ENCODE measurements around the gene COL4A4.

COL4A4 gene

DNA sequence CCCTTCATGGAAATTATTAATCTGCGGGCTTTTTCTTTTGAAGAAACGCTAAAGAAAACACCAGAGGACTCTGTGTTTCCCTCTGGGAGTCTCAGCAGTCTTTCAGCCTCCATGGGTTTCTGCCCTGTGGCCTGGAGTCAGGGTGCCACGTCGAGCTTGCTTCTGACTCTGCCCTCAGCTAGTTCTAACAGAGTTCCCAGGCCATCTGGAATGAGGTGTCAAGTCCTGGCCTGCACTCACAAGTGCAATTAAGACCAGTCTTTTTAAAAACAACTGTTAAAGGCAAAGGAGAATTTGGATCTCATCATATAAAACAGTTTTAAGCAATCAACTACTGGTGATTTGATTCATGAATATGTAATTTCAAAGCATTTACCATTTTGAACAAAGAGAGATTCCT, 170.8 kb downstream of the COL4A4 start:
- no peak overlapping the region for H3K4me2 ChIP-seq (ENCODE audit: low read depth, low read length)
- H3K27ac ChIP-seq (ENCODE audit: low read length) = no peak overlapping the region
- H3K79me2 ChIP-seq (ENCODE audit: low read length) = no peaks in the 10 kb centered on the region
- H3K9me2 ChIP-seq (replicated peaks; ENCODE audit: insufficient read depth, low read length) = no peaks in the 10 kb centered on the region
- H3K4me1 ChIP-seq (ENCODE audit: low read length) = no peaks in the 10 kb centered on the region
- H3F3A ChIP-seq (ENCODE audit: insufficient read depth, low read length) = no peaks in the 10 kb centered on the region
- no peaks in the 10 kb centered on the region for H4K20me1 ChIP-seq (ENCODE audit: insufficient read depth, low read length)
- no peaks in the 10 kb centered on the region for H3K36me3 ChIP-seq (replicated peaks; ENCODE audit: insufficient read depth, low read length)
- DNase-seq = no peak
- no peaks in the 10 kb centered on the region for H3K9me3 ChIP-seq (replicated peaks; ENCODE audit: insufficient read depth, low read length)
- TF ChIP-seq EZH2phosphoT487 (IDR thresholded peaks at IDR 0.05; ENCODE audit: low read length) (no peak), CTCF (IDR thresholded peaks at IDR 0.05; ENCODE audit: low read length) (no peak), EZH2 (optimal IDR thresholded peaks at IDR 0.05; ENCODE audit: low read depth, low read length) (no peak)
- no peak overlapping the region for H3K4me3 ChIP-seq (ENCODE audit: low read length)
- no peak overlapping the region for H2AFZ ChIP-seq (ENCODE audit: low read length)
- H3K27me3 ChIP-seq (replicated peaks; ENCODE audit: insufficient read depth, low read length) = no peaks in the 10 kb centered on the region
- H3K9ac ChIP-seq (ENCODE audit: low read length) = no peak overlapping the region

DNA sequence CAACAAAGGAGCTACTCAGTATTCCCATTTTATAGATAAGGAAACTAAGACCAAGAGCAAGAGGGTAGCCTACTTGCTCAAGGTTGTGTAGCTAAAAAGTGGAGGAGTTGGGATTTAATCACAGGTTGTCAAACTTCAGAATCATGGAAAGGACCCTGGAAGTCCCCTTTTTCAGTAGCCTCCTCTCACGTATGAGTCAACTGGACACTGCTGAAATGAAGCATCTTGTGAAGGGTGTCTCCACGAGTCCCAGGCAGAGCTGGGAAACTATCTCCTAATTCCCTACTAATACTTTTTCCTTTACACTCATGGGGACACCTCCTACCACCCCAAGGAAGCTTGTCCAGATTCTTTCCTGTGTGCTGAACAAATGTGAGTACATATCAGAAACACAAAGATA, 172.3 kb downstream of the COL4A4 start:
- Histone ChIP-seq H3K79me2 (ENCODE audit: low read length) (no peaks in the 10 kb centered on the region), H3K9me2 (replicated peaks; ENCODE audit: insufficient read depth, low read length) (no peaks in the 10 kb centered on the region), H3K4me1 (ENCODE audit: low read length) (no peaks in the 10 kb centered on the region), H3K9me3 (replicated peaks; ENCODE audit: insufficient read depth, low read length) (no peaks in the 10 kb centered on the region), H3K4me3 (ENCODE audit: low read length) (no peak overlapping the region), H3K4me2 (ENCODE audit: low read depth, low read length) (no peak overlapping the region), H3K36me3 (replicated peaks; ENCODE audit: insufficient read depth, low read length) (no peaks in the 10 kb centered on the region), H3K27ac (ENCODE audit: low read length) (no peak overlapping the region), H3F3A (ENCODE audit: insufficient read depth, low read length) (no peaks in the 10 kb centered on the region), H4K20me1 (ENCODE audit: insufficient read depth, low read length) (no peaks in the 10 kb centered on the region), H3K9ac (ENCODE audit: low read length) (no peak overlapping the region), H3K27me3 (replicated peaks; ENCODE audit: insufficient read depth, low read length) (no peaks in the 10 kb centered on the region), H2AFZ (ENCODE audit: low read length) (no peak overlapping the region)
- no peak for TF ChIP-seq EZH2 (optimal IDR thresholded peaks at IDR 0.05; ENCODE audit: low read depth, low read length)
- TF ChIP-seq EZH2phosphoT487 (IDR thresholded peaks at IDR 0.05; ENCODE audit: low read length) = no peak
- no peak for TF ChIP-seq CTCF (IDR thresholded peaks at IDR 0.05; ENCODE audit: low read length)
- DNase-seq = no peak

DNA sequence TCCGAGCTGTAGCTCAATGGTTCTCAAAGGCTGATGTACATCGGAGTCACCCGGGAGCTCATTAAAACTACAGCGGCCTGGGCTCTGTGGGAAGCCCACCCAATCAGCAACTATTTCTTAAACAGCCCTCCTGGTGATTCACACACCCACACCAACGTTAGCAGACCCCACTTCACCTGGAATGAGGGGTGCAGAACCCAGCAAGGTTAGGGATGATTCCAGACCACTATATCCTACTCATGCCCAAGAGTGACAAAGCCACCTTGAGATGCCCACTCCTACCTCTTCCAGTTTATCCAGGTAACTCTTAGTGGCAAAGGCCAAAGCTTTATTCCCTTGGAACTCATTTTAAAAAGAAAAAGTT, 178.4 kb downstream of the COL4A4 start:
- Histone ChIP-seq H3F3A (ENCODE audit: insufficient read depth, low read length) (no peaks in the 10 kb centered on the region), H3K27ac (ENCODE audit: low read length) (no peak overlapping the region), H4K20me1 (ENCODE audit: insufficient read depth, low read length) (no peaks in the 10 kb centered on the region), H3K9me2 (replicated peaks; ENCODE audit: insufficient read depth, low read length) (no peaks in the 10 kb centered on the region), H3K4me1 (ENCODE audit: low read length) (peaks cover 23% of the 10 kb centered on the region), H3K27me3 (replicated peaks; ENCODE audit: insufficient read depth, low read length) (no peaks in the 10 kb centered on the region), H3K36me3 (replicated peaks; ENCODE audit: insufficient read depth, low read length) (no peaks in the 10 kb centered on the region), H3K4me3 (ENCODE audit: low read length) (no peak overlapping the region), H3K4me2 (ENCODE audit: low read depth, low read length) (no peak overlapping the region), H2AFZ (ENCODE audit: low read length) (no peak overlapping the region), H3K79me2 (ENCODE audit: low read length) (no peaks in the 10 kb centered on the region), H3K9ac (ENCODE audit: low read length) (no peak overlapping the region), H3K9me3 (replicated peaks; ENCODE audit: insufficient read depth, low read length) (no peaks in the 10 kb centered on the region)
- DNase-seq = no peak
- TF ChIP-seq EZH2 (optimal IDR thresholded peaks at IDR 0.05; ENCODE audit: low read depth, low read length) (no peak), EZH2phosphoT487 (IDR thresholded peaks at IDR 0.05; ENCODE audit: low read length) (no peak), CTCF (IDR thresholded peaks at IDR 0.05; ENCODE audit: low read length) (no peak)
